Keratinocyte (primary cell): ENCODE results near the gene FBXO45. TPM values are rescaled to one million over a fixed set of nuclear protein-coding genes. Genes with fewer than 3 reads are reported as not detected.

ENCODE experiments used
- DNase-seq: peaks from one replicate; pipeline ENCODE4 v3.0.0-alpha.2; 2011; ENCODE audit warnings: low read depth, missing footprints, low spot score
- FAIRE-seq: peaks from 2 replicates; lab custom pipeline; 2011; peaks lifted over from hg19 to GRCh38; lab: Jason Lieb, UNC
- H2AFZ ChIP-seq: 2 replicates; pipeline ENCODE4 v1.6.0; 2012; ENCODE audit warnings: low read length, control low read depth, inconsistent platforms; ENCODE audit not compliant: control insufficient read depth
- H3K27ac ChIP-seq: 2 replicates; pipeline ENCODE4 v1.5.1; 2011; ENCODE audit warnings: low read length; ENCODE audit not compliant: control insufficient read depth, insufficient read depth
- H3K27me3 ChIP-seq: 3 replicates; pipeline ENCODE4 v1.6.0; 2011; ENCODE audit warnings: low read length; ENCODE audit not compliant: control insufficient read depth, insufficient read depth; ENCODE audit errors: extremely low read depth
- H3K36me3 ChIP-seq, 2 experiments: 2 replicates in 1 of 2; 3 replicates in 1 of 2; pipeline ENCODE4 v1.5.1; 2011; ENCODE audit warnings: low read length in 2 of 2, mild to moderate bottlenecking in 1 of 2; ENCODE audit not compliant: control insufficient read depth in 2 of 2, insufficient read depth in 2 of 2; ENCODE audit errors: extremely low read depth in 1 of 2
- H3K4me1 ChIP-seq: 3 replicates; pipeline ENCODE4 v1.5.1; 2011; ENCODE audit warnings: low read length; ENCODE audit not compliant: control insufficient read depth, insufficient read depth; ENCODE audit errors: extremely low read depth
- H3K4me2 ChIP-seq: 3 replicates; pipeline ENCODE4 v1.6.0; 2011; ENCODE audit warnings: low read depth, low read length; ENCODE audit not compliant: control insufficient read depth, insufficient read depth; ENCODE audit errors: extremely low read depth
- H3K4me3 ChIP-seq, 3 experiments: fragments of 200-600 bp in 1 of 3; sonication (generic) in 1 of 3; 2 replicates in 2 of 3; 3 replicates in 1 of 3; pipeline ENCODE4 v1.5.1; 2011 to 2016; ENCODE audit warnings: low read length in 3 of 3, mild to moderate bottlenecking in 3 of 3, control low read depth in 2 of 3, inconsistent platforms in 1 of 3, low read depth in 1 of 3, mixed read lengths in 1 of 3, mixed run types in 1 of 3, moderate library complexity in 1 of 3; ENCODE audit not compliant: control insufficient read depth in 2 of 3, insufficient read depth in 2 of 3; ENCODE audit errors: extremely low read depth in 1 of 3
- H3K79me2 ChIP-seq: 2 replicates; pipeline ENCODE4 v1.6.0; 2012; ENCODE audit warnings: low read length; ENCODE audit not compliant: control insufficient read depth, insufficient read depth
- H3K9ac ChIP-seq: 3 replicates; pipeline ENCODE4 v1.6.0; 2011; ENCODE audit warnings: low read length; ENCODE audit not compliant: control insufficient read depth, insufficient read depth; ENCODE audit errors: extremely low read depth
- H3K9me1 ChIP-seq: 3 replicates; pipeline ENCODE4 v1.6.0; 2011; ENCODE audit warnings: low read length; ENCODE audit not compliant: control insufficient read depth, insufficient read depth; ENCODE audit errors: extremely low read depth
- H3K9me3 ChIP-seq: 2 replicates; pipeline ENCODE4 v1.5.1; 2012; ENCODE audit warnings: low read depth, low read length; ENCODE audit not compliant: control insufficient read depth
- H4K20me1 ChIP-seq: 3 replicates; pipeline ENCODE4 v1.6.0; 2011; ENCODE audit warnings: low read length; ENCODE audit not compliant: control insufficient read depth, insufficient read depth; ENCODE audit errors: extremely low read depth
- EZH2 ChIP-seq: IDR thresholded peaks from one replicate; pipeline ENCODE4 v1.6.1; 2012; ENCODE audit warnings: inconsistent platforms, mild to moderate bottlenecking, low read length, moderate library complexity
- dilution Hi-C: fragments of 300-500 bp; cut with MboI; formaldehyde crosslinking; loops from one replicate; pipeline ENCODE4 v1.7.0; 2020; ENCODE audit warnings: low sequenced_read_pairs; ENCODE audit not compliant: extremely low pct_ligation_motif_present
- polyA minus RNA-seq, 3 experiments: library from RNA; depleted of rRNA, polyadenylated mRNA; stranded (reverse); fragments of >200 nt; gene quantifications; 1 replicate in 1 of 3; 2 replicates in 1 of 3; 3 replicates in 1 of 3; pipeline ENCODE4 v1.2.3, GENCODE V29; 2011
- polyA plus RNA-seq, 5 experiments: library from polyadenylated mRNA; depleted of rRNA in 3 of 5; stranded (reverse) in 3 of 5; stranded (forward) in 1 of 5; unstranded in 1 of 5; fragments of >200 nt; gene quantifications; 1 replicate in 1 of 5; 2 replicates in 3 of 5; 3 replicates in 1 of 5; pipeline versions ENCODE4 v1.2.1 to v1.2.3, GENCODE V29; 2011 to 2012; ENCODE audit warnings: missing spikeins in 2 of 5, low read depth in 1 of 5, low replicate concordance in 1 of 5
- TF ChIP-seq, protein P1 (sequence below), 3 experiments: IDR thresholded peaks in 1 of 3; conservative IDR thresholded peaks in 1 of 3; optimal IDR thresholded peaks in 1 of 3; 2 replicates in 2 of 3; 3 replicates in 1 of 3; pipeline versions ENCODE3 to v1.5.1; 2011; ENCODE audit warnings: low read length in 3 of 3, mild to moderate bottlenecking in 3 of 3, moderate library complexity in 2 of 3, control low read depth in 1 of 3, inconsistent platforms in 1 of 3; ENCODE audit not compliant: insufficient read depth in 2 of 3; ENCODE audit errors: extremely low read depth in 1 of 3

Gene FBXO45
- polyA plus RNA-seq (9.2 to 17.9 TPM (median 10.0 TPM) in 3 replicates), polyA minus RNA-seq (2.9 to 12.5 TPM (median 4.8 TPM) in 3 replicates)
- 23.4 TPM for polyA plus RNA-seq (2011; ENCODE audit: low read depth)
- polyA plus RNA-seq (2011; cell fraction: cytosol; rRNA removed) = 8.9 and 16.6 TPM in 2 replicates
- polyA plus RNA-seq (2011; cell fraction: nucleus; rRNA removed) = 5.6 and 8.7 TPM in 2 replicates
- polyA plus RNA-seq (2012; ENCODE audit: low replicate concordance) = 11.2 and 22.9 TPM in 2 replicates
- polyA minus RNA-seq (2011; cell fraction: cytosol; rRNA and poly(A)+ RNA removed) = 7.3 TPM
- polyA minus RNA-seq (2011; cell fraction: nucleus; rRNA and poly(A)+ RNA removed) = 3.7 and 5.4 TPM in 2 replicates

DNA sequence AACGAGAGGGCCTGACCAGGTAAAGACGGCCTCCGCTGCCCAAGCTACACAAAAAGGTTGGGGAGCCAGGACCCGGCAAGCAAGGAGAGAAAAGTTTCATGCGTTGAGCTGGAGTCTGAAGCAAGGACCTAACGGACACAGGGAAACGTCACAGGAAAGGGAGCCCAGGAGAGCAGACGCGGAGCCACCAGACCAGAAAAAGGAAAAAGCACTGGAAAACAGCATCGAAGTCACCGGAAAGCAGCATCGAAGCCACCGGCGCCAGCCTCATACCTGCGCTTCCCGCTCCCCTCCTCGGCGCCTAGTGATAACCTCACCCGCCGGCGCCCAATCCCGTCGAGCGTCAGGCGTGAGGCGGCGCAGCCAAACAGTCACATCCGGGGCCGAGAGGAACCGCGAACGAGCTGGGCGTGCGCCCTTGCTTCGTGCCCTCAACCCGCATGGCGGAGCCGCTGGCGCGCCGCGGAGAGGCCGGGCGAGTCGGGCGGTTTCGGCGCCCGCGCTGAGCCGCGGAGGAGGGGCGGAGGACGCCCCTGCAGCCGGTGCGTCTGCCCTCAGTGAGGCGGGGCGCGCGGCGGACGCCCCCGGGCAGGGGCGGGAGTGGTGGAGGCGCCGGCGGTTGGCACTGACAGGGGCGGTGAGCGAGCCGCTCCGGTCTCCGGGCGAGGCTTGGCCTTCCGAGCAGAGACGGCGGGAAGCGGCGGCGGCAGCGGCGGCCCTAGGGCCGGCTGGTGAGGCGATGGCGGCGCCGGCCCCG lies at the start of gene FBXO45, which contains the start of gene WDR53:
Gene FBXO45, plus strand, starts transcription at position 415 of the 757 bp plus-strand sequence. Its CDS starts 325 bp downstream, at position 740.
Gene WDR53, minus strand, starts transcription at position 309 of the 757 bp plus-strand sequence. CDS start 7,079 bp downstream, outside the sequence.
- dilution Hi-C loops = no loop called here
- peaks cover 2 to 5% of the 10 kb centered on the region in 2 experiments for H3K36me3 ChIP-seq
- peaks cover 33% of the 10 kb centered on the region for H3K4me1 ChIP-seq
- FAIRE-seq = no peak
- peak within 1 kb of the TSS; percentile 90 for H3K9ac ChIP-seq
- H2AFZ ChIP-seq = peak within 1 kb of the TSS; percentile 98
- peak within 1 kb of the TSS; percentile 83 for H3K27ac ChIP-seq
- peak within 1 kb of the TSS; percentile 94 for H3K4me2 ChIP-seq
- H3K9me3 ChIP-seq = no peaks in the 10 kb centered on the region
- no peaks in the 10 kb centered on the region for H3K9me1 ChIP-seq
- peaks cover 59% of the 10 kb centered on the region for H3K79me2 ChIP-seq
- H4K20me1 ChIP-seq = no peaks in the 10 kb centered on the region
- H3K27me3 ChIP-seq = no peaks in the 10 kb centered on the region
- peak within 1 kb of the TSS; percentile 64 to 95 (median 93) for H3K4me3 ChIP-seq
- peak; percentile 49 for DNase-seq
- TF ChIP-seq EZH2 = no peak
- TF ChIP-seq, protein P1, sequence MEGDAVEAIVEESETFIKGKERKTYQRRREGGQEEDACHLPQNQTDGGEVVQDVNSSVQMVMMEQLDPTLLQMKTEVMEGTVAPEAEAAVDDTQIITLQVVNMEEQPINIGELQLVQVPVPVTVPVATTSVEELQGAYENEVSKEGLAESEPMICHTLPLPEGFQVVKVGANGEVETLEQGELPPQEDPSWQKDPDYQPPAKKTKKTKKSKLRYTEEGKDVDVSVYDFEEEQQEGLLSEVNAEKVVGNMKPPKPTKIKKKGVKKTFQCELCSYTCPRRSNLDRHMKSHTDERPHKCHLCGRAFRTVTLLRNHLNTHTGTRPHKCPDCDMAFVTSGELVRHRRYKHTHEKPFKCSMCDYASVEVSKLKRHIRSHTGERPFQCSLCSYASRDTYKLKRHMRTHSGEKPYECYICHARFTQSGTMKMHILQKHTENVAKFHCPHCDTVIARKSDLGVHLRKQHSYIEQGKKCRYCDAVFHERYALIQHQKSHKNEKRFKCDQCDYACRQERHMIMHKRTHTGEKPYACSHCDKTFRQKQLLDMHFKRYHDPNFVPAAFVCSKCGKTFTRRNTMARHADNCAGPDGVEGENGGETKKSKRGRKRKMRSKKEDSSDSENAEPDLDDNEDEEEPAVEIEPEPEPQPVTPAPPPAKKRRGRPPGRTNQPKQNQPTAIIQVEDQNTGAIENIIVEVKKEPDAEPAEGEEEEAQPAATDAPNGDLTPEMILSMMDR (optimal IDR thresholded peaks at IDR 0.05 in 1 of 3, IDR thresholded peaks at IDR 0.05 in 1 of 3, conservative IDR thresholded peaks at IDR 0.05 in 1 of 3; ENCODE audit: extremely low read depth in 1 of 3, insufficient read depth in 2 of 3, low read length in 3 of 3) = no peak

- Histone ChIP-seq H3K79me2 (no peaks in the 10 kb centered on the region), H3K9me3 (peaks cover 9% of the 10 kb centered on the region), H3K27me3 (no peaks in the 10 kb centered on the region), H3K9ac (no peak overlapping the region), H3K4me1 (peaks cover under 1% of the 10 kb centered on the region), H3K4me2 (no peak overlapping the region), H3K4me3 (no peak overlapping the region), H3K9me1 (no peaks in the 10 kb centered on the region), H4K20me1 (no peaks in the 10 kb centered on the region), H3K36me3 (no peaks in the 10 kb centered on the region), H2AFZ (no peak overlapping the region), H3K27ac (no peak overlapping the region)
- no peak for DNase-seq
- no peak for TF ChIP-seq EZH2
- TF ChIP-seq, protein P1 (optimal IDR thresholded peaks at IDR 0.05 in 1 of 3, IDR thresholded peaks at IDR 0.05 in 1 of 3, conservative IDR thresholded peaks at IDR 0.05 in 1 of 3; ENCODE audit: extremely low read depth in 1 of 3, insufficient read depth in 2 of 3, low read length in 3 of 3) = peak; percentile 49 to 80 (median 55)
- dilution Hi-C loops = loop anchor here (25.0 kb wide), 1 partner anchor 257 kb away; no protein-coding TSS in a partner anchor
- peak; percentile 58 for FAIRE-seq
These were observed 49.3 kb upstream of the FBXO45 start for GRCh38 chr3:196518966-196519717.
